CD4-positive, alpha-beta T cell treated with Interleukin-2 at 100 ng/mL for 4 hours (primary cell): Measurements from ENCODE around the gene MAML2.

ENCODE experiments used
- DNase-seq: peaks from one replicate; pipeline ENCODE4 v3.0.0-alpha.2; 2020; ENCODE audit warnings: low spot score

The MAML2 gene

DNA sequence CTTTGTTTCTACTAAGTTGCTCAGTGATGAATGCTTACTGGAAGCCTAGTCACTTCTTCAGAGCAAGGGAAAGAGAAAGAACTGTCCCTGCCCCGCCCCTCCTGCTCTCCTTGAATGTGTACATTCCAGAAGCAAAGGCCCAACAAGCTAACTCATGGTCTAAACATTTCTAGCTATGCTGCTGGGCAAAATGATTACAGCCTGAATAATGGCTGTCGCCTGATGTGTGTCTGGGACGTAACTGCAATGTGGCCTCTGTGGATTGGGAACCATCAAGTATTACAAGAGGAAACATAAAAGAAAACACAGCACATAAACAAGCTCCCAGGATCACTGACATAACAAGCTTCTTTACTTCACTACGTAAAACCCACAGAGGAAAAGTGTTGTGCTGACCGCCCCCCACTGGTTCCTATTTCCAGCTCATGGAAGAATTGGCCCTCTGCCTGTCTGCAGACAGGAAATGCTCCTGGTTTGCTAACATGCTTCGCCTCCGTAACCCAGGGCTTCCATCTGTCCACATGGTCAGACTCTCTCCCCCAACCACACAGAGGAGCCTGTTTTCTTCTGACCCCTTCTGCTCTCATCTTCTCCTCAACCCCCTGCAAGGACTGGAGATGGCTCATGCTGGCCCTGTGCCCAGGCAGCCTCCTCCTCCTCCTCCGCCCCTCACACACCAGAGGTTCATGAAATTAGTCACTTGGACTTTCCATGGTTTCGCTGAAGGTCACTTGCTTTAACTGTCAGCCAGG is 187.2 kb downstream of the MAML2 start:
- DNase-seq: peak; percentile 36

DNA sequence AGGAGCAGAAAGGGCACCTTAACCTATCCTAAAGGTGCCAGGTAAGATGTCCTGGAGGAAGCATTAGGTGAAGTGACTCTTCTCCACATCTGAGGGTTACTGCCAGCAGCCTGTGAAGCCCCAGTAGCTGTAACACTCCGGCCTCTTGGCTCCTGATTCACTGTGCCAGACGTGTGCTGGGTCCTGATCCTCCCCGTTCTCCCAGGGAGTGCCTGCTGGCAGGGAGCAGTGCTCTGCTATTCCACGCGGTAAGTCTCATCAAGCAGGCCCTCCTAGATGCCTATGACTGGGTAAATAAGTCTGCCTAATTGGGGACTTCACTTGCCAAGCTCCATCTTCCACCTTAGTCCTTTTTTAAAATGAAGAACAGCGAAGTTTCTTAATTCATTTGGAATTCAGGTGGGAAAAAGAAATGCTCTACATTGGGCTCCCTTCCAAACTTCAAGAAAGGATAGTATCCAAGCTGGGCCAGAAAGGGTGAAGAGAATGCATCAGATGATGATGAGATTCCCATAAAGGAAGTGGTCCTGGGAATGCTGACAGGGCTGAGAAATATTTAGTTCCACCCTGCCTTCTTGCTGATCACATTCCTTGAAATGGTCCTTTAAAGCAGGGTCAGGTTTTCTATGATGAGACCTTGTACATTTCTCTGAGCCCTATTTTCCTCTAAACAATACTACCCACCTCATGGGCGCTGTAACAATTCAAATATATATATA is 188.0 kb downstream of the MAML2 start:
- no peak for DNase-seq

DNA sequence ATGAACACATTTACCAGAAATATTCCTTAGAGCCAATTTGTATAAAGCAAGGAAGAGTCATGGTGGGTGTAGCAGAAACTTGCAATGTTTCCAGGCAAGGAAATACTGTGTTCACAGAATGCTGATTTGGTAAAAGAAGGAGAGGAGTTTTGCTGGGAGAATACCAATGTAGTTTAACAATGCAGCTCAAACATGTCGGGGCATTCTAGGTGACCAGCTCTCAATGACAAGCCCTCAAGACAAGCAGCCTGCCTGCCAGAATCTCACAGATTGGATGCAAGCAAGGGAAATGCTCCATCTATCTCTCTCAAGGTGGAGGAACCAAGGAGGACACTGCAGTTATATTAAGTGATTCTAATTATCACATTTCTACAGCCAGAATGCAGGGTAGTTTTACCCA is 190.4 kb downstream of the MAML2 start:
- DNase-seq: no peak

DNA sequence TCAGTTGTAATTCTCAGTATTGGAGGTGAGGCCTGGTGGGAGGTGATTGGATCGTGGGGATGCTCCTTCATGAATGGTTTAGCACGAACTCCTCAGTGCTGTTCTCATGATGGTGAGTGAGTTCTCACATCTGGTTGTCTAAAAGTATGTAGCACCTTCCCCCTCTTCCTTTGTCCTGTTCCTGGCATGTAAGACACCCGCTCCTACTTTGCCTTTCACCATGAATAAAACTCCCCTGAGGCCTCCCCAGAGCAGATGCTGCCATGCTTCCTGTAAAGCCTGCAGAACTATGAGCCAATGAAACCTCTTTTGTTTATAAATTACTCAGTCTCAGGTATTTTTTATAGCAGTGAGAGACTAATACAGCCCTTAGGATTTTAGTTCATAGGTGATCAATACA is 191.5 kb downstream of the MAML2 start:
- DNase-seq: no peak

DNA sequence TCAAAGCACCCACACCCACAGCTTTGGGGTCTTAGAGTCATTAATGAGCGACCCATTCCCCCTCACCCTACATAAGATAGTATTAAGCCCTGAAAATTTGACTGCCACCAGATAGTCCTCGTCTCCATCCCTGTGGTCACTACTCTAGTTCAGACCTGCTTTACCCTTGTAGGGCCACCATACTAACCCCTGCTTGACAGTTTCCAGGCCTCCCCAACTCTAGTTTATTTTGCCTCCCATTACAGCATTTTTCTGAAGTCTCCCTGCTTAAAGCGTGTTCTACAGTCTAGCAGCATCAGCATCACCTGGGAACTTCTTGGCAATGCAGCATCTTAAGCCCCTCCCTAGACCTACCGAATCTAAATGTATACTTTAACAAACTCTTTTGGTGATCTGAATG is 192.4 kb downstream of the MAML2 start:
- no peak for DNase-seq

DNA sequence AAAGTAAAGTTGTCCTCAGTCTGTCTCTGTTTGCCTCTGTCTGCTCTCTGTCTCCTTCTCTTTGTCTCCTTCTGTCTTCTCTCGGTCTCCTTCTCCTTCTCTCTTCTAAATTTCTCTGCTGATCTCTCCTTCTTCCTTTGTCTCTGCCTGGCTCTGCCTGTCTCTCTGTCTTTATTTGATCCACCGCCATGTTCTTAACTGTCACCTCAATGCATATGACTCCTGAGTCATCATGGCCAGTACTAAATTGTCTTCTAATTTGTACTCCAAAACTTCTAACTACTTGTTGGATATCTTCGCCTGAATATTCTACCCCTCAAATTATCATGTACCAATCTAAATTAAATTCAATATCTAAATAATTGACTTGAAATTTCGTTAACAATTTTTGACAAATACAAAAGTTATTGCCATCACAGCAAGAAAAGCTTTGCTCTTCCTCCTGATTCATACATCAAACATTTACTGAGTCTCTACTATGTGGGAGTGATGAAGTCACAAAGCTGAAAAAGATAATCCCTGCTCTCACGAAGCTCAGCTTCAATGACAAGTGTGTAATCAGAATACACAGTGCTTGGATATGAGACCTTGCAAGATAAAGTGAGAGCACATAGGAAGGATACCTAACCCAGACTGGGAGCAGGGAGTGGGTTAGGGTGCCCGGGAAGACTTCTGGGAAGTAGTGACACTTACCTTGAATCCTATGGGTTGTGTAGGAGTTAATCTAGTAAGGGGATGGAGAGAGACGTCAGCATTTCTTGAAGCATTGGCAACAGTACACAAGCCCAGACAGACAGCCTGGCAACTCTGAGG is 193.0 kb downstream of the MAML2 start:
- DNase-seq: no peak

DNA sequence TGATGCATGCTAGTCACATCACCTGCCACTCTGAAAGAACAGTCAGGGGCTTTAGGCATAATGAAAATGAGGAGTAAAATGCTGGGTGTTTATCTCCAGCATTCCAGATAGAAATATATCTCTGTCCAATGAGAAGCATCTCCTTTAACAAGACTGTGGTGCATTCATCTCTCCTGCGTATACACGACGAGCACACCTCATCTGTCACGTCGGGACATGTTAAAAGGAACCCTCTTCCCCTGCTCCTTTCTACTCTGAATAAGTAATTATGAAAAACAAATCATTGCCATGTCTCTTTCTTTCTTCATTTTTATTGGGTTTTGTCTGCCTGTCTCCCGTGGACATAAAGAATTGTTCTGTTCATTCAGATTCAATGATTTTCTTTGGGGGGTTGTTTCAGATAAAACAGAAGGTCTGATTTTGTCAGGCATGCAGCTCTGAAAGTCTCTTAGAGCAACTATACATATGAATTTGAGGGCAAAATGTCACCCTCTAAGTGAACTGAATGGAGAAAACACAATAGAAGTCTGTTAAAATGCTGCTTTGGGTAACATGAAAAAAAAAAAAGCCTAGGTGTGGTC is 195.0 kb downstream of the MAML2 start:
- DNase-seq: no peak

DNA sequence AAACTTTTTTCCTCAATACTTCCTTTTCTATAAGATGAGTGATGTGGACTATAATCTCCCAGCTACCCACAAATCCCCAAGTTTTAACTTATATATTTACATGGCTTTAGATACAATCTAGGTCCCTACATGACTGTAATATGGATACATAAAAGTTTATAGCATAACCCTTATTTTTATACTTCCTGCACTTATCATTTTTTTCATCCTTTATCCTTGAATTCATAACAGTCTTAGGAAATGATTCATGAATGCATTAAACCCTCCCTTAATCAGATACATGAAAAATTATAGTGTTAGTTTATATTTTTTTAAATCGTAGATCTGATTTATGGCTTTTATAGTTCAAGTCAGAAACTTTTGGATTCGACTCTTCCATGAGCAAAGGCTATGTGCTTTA is 195.8 kb downstream of the MAML2 start:
- DNase-seq: no peak

DNA sequence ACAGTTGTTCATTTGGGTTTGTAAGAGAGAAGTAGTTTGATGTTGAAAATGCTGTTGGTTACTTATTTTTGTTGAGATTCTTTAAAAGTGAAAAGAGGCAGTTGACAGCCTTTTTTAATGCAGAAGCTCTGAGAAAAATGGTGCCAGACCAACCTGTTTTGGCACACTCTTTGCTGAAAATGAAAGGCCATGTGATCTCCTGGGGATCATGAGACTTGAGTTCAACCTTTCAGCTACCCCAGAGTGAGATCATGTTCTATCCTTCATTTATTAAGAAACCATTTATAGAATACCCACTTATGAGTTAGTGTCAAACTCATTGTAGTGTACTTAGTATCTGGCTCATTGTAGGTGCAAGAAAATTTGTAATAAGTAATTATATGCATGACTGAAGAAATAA is 196.2 kb downstream of the MAML2 start:
- no peak for DNase-seq

DNA sequence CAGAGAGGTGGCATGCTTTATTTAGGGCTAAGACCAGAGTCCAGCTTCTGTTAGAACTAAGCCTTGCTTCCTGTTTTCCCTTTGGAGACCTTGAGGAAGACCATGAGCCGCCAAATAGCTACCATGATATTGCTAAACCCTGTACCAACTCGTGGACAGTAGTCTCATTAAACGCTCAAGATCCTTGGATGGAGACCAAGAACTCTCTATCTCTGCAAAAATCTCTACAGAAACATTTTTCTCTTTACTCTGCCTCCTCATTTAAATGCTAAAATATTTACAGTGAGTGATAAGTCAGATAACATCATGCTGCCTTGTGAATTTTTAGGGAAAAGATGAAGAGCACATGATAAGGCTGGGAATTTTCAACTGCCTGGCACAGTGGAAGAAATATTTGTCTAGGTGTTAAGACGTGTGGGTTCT is 197.8 kb downstream of the MAML2 start:
- no peak for DNase-seq

DNA sequence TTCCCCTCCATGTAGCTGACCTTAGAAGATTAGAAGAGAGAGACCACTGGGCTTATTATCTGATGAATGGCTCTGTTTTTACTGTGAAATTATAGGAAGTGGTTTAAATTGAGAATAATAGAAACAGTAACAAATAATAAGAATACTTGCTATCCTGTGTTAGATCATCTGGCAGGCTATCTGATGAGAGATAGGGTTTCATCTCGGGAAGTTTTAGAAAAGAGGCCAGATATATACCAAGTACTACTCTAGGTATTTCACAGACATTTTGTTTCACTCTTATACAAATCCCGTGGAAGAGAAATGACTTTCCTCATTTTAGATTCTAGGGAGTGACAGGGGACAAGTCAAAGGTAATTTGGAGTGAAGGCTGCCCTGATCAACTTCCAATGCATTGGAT is 198.4 kb downstream of the MAML2 start:
- no peak for DNase-seq

DNA sequence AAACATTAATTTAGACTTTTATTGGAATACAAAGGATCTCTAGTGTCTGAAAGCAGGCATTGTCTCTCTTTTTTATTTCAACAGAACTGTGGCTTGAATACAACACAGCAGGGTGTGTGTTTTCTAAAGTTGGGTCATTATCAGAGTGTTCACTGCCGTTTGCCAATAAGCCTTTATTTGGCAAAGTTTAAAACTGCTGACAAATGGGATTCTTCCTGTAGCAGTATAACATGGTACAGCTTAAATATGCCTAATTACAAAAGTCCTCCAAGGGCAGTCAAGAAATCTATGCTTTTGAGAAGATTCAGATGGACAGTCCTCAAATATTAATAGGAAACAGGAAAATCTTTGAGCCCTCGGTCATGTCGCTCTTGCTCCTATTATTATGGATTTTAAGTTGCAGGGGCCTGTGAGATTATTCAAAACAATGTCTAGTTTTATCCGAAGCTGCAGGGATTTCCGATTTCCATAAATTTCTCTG is 199.9 kb downstream of the MAML2 start:
- DNase-seq: no peak

DNA sequence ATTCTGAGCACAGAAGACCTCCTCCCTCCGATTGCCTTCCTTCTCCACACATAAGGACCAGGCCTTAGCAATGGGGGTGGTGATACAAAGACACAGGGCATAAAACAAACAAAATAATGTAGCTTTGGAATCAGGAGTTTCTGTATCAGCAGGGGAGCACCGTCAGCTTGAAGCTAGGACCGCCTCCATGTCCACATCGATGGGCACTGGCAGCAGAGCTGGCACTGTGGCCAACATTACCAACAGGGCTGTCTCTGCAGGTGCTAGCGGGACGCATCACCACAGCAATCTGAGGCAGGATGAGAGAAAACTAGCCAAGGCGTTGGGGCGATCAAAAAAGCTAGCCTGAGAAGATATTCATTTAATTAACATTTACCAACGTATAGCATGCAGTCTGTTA is 201.4 kb downstream of the MAML2 start:
- no peak for DNase-seq

DNA sequence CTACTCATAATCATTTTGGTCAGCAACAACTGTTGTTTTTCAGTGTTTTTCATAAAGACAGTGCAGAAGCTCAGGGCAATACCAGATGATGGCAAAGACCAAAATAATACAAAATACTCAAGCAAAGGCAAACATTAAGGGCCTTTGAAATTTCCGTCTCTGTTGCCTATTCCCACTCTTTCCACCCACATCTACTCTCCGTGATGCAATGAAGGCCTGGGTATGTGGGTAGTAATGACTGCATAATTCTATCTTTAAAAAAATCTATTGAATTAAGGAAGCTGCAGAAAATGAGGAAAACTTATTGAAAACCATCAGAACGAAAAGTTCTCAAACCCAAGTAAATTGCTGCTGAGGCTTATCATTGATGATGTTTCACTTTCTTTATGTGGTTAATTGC is 203.3 kb downstream of the MAML2 start:
- DNase-seq: no peak

DNA sequence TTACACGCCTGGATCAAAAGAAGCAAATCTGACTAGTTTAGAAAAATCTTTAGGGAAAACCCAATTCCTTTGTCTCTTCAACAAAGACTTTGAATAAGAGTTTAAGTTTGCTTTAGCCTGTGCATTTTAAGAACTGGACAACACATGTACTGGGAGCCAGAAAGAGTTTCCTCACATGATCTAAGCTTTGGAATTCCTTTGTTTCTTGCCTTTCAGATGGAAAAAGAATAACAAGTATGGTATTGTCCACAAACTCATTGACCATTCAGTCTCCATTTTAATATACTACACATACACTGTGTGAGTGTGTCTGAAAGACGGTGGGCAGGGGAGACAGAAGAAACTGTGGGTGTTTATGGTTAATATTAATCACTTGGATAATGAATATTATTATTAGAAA is 205.6 kb downstream of the MAML2 start:
- DNase-seq: no peak

DNA sequence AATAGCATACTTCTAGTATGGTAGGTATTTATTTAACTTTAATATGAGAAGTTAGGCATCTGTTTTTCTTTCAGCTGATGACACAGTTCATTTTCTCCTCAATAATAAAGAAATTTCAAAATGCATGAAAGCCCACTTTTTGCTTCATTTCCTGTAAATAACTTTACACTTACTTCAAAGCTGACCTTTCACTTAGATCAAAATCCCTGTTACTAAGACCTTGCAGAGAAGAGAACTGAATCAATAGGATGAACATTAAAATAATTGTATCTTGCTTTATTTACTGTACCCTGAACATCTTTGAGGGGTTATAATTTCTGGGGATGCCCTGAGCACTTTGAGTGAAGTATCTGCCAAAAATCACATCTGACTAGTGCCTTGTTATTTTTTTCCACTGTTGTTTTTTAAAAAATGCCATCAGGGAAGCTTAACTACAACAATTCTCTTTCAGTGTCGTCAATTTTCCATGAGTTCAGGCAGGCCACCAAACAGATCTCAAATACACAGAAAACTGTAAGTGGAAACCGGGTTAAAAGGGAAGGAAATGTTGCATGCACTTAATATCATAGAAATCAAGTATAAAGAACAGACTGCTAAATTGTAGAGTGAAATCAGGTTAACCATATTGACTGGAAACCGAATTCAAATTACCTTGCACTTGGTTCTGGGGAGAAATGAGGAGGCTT is 206.2 kb downstream of the MAML2 start:
- DNase-seq: no peak

DNA sequence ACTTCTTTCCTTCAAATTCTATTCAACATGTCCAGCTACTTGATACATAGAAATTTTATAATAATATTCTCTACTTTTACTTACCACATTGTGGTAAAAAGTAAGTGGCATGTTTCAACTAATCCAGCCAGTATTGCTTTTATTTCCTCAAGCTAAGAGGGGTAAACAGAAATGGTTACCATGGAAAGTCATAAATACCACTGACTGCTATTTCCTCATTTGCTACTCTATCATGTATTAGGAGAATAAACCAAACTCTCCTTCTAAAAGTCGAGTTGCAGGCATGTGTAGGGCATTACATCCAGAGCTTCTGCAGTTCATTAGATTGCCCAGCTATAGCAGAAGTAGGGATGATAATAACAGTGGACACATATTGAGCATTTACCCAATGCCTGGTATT is 208.4 kb downstream of the MAML2 start:
- peak; percentile 47 for DNase-seq

DNA sequence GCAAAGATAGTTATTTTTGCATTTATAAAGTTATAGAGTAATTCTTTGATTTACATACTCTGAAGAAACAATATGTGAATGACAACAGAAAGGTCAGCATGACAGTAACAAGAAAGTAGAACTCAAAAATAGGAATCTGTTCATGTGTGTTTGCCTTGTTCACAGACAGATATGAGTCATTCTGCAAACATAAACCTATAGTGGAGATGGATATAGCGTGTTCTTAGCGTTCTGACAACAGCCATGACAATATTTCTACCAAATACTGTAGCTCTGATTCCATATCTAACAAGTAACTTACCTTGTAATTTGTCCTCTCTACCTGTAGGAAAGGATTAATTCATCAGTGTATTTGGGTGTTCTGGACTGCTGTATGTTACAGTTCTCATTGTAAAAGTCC is 210.6 kb downstream of the MAML2 start:
- no peak for DNase-seq

DNA sequence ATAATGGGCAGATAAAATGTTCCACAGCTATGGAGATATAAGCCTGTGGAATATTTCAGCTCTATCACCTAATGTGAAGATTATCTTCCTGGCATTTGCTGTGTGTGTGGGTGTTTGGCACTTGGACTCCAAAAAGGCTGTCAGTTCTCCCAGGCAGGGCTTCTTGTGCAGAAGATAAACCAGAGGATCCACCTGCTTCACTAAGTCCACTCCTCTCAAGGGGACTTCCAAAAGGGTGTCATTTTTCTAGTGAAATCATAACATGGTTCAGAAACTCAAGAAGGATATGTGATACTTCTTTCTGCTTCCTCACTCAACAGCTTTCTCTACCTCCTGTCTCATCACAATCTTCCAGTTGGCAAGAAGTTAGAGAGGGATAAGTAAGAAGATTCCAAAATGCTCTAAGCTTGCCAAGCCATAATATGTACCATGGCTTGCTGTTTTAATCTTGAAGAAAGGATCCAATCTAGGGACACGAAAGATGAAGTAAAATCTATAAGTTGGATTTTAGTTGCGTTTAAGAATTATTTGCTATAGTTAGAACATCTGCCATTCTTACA is 212.9 kb downstream of the MAML2 start:
- DNase-seq: no peak

DNA sequence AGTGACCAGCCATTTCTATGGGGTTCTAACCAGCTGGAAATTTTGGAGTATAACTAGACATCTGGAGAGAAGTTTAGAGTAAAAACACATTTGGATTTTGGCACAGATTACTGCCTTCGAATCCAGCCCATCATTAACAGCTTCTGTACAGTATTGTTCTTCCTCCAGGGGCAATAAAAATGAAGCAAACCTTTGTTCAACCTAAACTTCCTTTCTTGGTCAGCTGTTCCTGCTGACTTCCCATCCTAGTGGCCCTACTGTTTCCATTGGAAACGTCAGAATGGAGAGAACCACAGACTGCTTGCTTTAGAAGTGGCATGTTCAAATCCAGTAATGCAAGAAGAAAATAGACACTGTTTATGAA is 215.4 kb downstream of the MAML2 start:
- no peak for DNase-seq

DNA sequence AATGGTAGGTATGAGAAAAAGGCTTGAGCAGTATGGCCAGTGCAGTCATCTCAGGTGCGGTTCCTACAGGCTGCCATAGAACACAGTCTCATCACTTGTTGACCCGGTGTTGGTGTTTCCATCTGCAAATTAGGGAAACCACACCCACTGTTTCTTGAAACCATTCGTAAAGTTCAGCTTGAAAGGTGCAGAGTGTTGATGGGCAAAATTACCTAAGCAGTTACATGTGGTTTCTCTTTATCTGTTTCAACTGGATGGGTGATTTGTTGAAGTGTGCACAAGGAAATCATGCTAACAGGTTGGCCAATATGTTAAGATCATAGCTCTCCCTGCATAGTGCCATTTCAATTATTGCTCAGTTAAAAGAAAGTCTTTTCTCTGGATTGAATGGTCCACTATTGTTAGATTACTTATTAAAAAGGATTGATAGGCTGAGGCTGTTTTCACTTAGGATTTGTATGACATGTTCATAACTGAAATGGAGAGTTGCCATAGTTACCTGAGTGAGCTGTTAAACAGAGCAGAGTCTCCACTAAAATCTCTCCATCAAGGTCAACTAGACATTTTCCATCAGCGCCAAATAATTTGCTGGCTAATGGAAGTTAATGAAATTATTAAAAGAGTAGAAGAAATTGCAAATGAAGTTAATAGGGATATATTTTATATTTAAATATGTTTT is 215.9 kb downstream of the MAML2 start:
- DNase-seq: no peak
